Measurements from ENCODE around the gene PARD3.

- TF ChIP-seq TARDBP (IDR thresholded peaks at IDR 0.05) (no peak), FOXK2 (IDR thresholded peaks at IDR 0.05) (no peak), ARNT (IDR thresholded peaks at IDR 0.05) (no peak), BHLHE40 (IDR thresholded peaks at IDR 0.05; ENCODE audit: borderline replicate concordance) (no peak), FOXM1 (IDR thresholded peaks at IDR 0.05; ENCODE audit: borderline replicate concordance) (no peak), ZNF384 (IDR thresholded peaks at IDR 0.05) (no peak), CTBP1 (IDR thresholded peaks at IDR 0.05; ENCODE audit: borderline replicate concordance) (no peak), SP1 (IDR thresholded peaks at IDR 0.05) (no peak), PKNOX1 (IDR thresholded peaks at IDR 0.05) (no peak), ELF4 (IDR thresholded peaks at IDR 0.05) (no peak), NFRKB (IDR thresholded peaks at IDR 0.05) (no peak), SUZ12 (IDR thresholded peaks at IDR 0.05) (no peak), L3MBTL2 (conservative IDR thresholded peaks at IDR 0.05) (no peak), FOXA1 (IDR thresholded peaks at IDR 0.05) (no peak)
These were observed 199.3 kb downstream of the PARD3 start for GRCh38 chr10:34615770-34616169.
